Ishikawa (cell line): ENCODE measurements around the gene KPTN.

Experiments used
- CREB1 ChIP-seq: IDR thresholded peaks from 2 replicates; pipeline ENCODE4 v1.6.1; 2012; ENCODE audit warnings: low read depth
- EGR1 ChIP-seq: IDR thresholded peaks from 2 replicates; pipeline ENCODE4 v1.6.1; 2012
- EP300 ChIP-seq: IDR thresholded peaks from 2 replicates; pipeline ENCODE4 v1.6.1; 2012; ENCODE audit warnings: borderline replicate concordance
- FOXM1 ChIP-seq: IDR thresholded peaks from 2 replicates; pipeline ENCODE4 v1.6.1; 2012; ENCODE audit warnings: low read depth, borderline replicate concordance
- RAD21 ChIP-seq: IDR thresholded peaks from 2 replicates; pipeline ENCODE4 v1.6.1; 2012; ENCODE audit warnings: low read depth
- TAF1 ChIP-seq: IDR thresholded peaks from 2 replicates; pipeline ENCODE4 v1.6.1; 2012; ENCODE audit warnings: low read depth, mild to moderate bottlenecking
- TCF12 ChIP-seq: IDR thresholded peaks from 2 replicates; pipeline ENCODE4 v1.6.1; 2012; ENCODE audit warnings: low read depth
- TF ChIP-seq, protein P1 (sequence below): IDR thresholded peaks from 2 replicates; pipeline ENCODE4 v1.6.1; 2012
- TF ChIP-seq, protein P2 (sequence below): IDR thresholded peaks from 2 replicates; pipeline ENCODE4 v1.6.1; 2012; ENCODE audit warnings: low read depth, mild to moderate bottlenecking

DNA sequence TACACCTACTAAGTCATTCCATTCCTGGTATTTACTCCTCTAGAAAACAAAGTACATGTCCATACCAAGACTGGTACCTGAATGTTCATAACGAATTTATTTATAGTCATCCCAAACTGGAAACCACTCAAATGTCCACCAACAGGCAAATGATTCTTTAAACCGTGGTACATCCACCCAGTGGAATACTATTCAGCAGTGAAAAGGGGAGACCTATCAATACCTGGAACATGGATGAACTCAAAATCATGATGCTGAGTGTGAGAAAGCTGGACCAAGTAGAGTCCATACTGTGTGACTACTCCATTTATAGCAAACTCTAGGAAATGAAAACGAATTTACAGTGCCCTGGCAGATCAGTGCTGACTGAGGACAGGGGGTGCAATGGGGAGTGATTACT, 42.8 kb upstream of the KPTN start:
- TF ChIP-seq TAF1 (no peak), EP300 (no peak), CREB1 (no peak), FOXM1 (no peak), TCF12 (no peak), EGR1 (no peak), RAD21 (no peak)
- TF ChIP-seq, protein P1, sequence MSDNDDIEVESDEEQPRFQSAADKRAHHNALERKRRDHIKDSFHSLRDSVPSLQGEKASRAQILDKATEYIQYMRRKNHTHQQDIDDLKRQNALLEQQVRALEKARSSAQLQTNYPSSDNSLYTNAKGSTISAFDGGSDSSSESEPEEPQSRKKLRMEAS, result no peak
- TF ChIP-seq, protein P2, sequence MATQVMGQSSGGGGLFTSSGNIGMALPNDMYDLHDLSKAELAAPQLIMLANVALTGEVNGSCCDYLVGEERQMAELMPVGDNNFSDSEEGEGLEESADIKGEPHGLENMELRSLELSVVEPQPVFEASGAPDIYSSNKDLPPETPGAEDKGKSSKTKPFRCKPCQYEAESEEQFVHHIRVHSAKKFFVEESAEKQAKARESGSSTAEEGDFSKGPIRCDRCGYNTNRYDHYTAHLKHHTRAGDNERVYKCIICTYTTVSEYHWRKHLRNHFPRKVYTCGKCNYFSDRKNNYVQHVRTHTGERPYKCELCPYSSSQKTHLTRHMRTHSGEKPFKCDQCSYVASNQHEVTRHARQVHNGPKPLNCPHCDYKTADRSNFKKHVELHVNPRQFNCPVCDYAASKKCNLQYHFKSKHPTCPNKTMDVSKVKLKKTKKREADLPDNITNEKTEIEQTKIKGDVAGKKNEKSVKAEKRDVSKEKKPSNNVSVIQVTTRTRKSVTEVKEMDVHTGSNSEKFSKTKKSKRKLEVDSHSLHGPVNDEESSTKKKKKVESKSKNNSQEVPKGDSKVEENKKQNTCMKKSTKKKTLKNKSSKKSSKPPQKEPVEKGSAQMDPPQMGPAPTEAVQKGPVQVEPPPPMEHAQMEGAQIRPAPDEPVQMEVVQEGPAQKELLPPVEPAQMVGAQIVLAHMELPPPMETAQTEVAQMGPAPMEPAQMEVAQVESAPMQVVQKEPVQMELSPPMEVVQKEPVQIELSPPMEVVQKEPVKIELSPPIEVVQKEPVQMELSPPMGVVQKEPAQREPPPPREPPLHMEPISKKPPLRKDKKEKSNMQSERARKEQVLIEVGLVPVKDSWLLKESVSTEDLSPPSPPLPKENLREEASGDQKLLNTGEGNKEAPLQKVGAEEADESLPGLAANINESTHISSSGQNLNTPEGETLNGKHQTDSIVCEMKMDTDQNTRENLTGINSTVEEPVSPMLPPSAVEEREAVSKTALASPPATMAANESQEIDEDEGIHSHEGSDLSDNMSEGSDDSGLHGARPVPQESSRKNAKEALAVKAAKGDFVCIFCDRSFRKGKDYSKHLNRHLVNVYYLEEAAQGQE, result no peak
